Epithelial cell of prostate (primary cell): Measurements from ENCODE around the gene NKIRAS2.

Experiments
- DNase-seq: peaks from one replicate; pipeline ENCODE4 v3.0.0-alpha.2; 2011; ENCODE audit warnings: low read depth, low spot score
- H3K27ac ChIP-seq: fragments of 450-650 bp; 2 replicates; pipeline ENCODE4 v1.5.1; 2017; ENCODE audit warnings: mild to moderate bottlenecking

NKIRAS2 gene

DNA sequence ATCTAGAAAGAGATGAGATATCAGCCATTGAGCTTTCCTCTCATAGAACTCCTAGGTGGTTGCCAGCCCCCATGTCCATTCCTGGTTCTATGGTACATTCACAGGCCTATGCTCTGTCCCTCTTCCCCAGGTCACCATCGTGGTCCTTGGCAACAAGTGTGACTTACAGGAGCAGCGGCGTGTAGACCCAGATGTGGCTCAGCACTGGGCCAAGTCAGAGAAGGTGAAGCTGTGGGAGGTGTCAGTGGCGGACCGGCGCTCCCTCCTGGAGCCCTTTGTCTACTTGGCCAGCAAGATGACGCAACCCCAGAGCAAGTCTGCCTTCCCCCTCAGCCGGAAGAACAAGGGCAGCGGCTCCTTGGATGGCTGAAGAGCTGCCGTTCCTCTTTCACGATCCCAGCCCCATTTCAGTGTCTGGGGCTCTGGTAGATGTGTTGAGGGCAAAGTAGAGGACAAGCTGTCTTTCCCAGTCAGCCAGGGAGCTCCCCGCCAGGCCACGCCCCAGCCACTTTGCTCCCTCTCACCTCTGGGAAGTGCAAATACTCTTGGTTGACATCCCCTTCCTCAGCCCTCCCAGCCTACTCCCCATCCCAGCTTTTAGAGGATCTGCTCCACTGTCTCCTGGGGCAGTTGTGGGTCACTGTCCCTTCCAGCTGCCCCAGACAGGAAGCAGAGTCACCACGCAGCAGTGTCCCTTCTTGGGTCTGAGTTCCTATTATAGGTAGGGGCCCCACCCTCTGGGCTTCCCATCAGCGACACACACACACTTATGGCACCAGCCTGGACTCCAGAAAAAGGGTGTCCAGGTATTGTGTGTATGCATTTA, 3.8 kb downstream of the NKIRAS2 start:
- H3K27ac ChIP-seq = peak overlapping the region; percentile 56
- DNase-seq = no peak

DNA sequence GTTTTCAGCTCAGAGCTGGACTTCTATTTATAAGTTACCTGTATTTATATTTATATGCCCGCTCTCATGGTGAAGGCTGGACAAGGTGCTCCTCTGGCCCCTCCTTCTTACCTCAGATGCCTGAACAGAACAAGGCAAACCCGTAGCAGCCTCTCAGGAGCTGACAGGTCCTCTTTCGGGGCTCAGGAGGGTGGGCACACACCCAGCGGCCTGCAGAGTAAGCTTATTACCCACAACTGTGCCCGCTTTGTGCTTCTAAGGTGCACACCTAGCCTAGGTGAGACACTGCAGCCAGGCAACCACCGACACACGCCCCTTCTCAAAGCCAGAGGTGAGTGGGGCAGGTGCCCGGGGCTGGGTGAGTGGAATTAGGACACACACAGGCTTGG, 5.3 kb downstream of the NKIRAS2 start:
- peak overlapping the region; percentile 56 for H3K27ac ChIP-seq
- no peak for DNase-seq

DNA sequence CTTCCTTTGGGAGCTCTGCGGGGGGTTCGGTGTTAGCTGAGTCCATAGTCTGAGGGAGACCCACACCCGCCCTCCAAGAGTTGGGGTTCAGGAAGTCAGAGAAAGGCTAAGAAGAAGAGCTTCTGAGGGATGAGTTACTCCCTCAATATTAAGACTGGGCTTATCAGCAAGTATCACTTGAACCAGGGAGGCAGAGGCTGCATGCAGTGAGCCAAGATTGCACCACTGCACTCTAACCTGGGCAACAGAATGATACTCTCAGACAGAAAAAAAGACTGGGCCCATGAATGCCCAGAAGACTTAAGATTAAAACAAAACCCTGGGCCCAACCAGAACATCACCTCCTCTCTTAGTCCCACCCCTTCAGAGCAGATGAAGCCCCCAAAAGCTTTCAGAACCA, 6.0 kb downstream of the NKIRAS2 start:
- no peak for DNase-seq
- H3K27ac ChIP-seq = no peak overlapping the region

- no peak overlapping the region for H3K27ac ChIP-seq
- no peak for DNase-seq
Measured at GRCh38 chr17:42026857-42027589, 7.1 kb downstream of the NKIRAS2 start.

- no peak overlapping the region for H3K27ac ChIP-seq
- DNase-seq = no peak
Measured at GRCh38 chr17:42027590-42027889, 7.7 kb downstream of the NKIRAS2 start.

DNA sequence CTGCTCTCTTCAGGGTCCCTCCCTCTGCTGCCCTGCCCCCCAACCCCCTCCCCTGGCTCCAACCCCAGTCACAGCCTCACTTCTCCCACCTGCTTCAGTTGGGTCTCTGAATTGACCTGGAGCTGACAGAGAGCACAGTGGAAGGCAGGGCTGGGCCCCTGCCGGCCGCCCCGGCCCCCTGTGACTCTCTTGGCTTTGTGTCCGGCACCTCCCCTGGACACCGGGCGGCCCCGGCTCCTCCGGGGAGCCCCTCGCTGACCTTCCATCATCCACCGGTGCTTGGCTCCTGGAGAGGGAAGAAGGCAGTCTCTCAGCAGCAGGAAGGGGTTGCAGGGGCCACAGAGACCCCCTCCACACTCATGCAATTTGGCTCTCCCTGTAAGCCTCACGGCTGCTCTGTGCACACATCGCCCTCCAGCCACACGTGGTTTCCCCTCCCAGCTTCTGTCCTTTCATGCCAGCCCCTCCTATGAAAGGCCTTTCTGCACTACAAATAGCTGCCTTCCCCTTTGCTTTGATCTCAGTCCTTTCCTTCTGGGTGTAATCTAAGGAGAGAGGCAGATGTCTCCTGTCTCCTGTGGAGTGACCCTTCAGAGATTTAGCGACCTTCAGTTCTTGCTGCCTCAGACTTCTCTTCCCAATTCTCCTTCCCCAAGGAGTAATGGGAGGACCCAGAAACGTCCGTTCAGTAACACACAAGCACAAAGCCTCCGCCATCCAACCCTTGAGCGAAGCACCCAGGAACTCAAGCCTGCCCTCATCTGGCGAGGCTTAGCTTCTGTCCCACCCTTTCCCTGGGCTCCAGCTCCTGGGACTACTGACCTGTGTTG, 8.3 kb downstream of the NKIRAS2 start:
- no peak for DNase-seq
- H3K27ac ChIP-seq = no peak overlapping the region

DNA sequence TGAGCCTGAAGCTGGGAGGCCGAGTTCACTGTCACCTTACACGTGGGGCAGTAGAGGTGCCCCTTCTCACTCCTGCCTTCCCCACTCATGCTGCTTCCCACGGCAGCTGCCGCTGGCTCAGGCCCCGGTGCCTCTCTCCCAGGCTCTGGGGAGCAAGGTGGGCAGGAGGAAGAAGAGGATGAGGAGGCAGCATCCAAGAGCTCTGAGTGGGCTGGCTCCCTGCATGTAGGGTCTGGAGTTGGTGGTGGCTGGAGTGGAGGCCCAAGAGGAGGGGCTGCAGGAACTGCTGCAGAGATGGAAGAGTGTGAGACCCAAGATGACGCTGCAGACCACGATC, 8.9 kb downstream of the NKIRAS2 start:
- no peak for DNase-seq
- H3K27ac ChIP-seq = no peak overlapping the region

DNA sequence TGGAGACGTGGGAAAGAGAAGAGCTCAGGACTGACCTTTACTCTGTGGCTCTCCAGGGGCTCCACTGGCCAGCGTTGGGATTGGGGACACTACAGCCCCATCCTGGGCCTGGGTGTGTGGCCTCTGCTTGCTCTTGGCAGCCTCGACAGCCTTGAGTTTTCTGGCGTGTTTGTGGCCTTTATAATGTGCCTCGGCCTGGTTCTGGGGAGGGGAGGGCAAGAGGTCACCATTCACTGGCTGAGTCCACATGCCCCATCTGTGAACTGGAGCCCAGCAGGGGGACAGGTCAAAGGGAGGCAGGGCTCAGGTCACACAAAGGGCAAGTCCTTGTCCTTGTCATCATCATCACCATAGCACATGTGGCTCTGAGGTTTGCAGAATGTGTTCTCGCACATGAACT, 11.7 kb downstream of the NKIRAS2 start:
- H3K27ac ChIP-seq = no peak overlapping the region
- DNase-seq = no peak

DNA sequence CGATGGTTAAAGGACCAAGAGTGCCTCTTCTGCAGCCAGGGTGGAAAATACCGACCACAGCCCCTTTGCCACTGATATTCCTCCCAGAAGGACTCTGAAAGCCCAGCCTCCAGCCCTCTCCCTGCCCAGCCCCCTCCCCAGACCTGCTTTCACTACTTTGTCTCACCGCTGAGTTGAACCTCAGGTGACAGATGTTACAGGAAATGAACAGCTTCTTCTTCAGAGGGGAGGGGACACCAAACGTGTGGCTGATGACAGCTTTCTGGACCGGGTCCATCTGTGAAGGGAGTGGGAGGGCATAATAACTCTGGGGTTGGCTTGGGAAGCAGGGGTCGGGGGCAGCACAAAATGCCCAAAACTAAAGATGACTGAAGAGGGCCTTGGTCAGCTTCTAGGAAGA, 14.2 kb downstream of the NKIRAS2 start:
- no peak overlapping the region for H3K27ac ChIP-seq
- no peak for DNase-seq

- H3K27ac ChIP-seq = no peak overlapping the region
- no peak for DNase-seq
Measured at GRCh38 chr17:42038221-42038973, 18.5 kb downstream of the NKIRAS2 start.

DNA sequence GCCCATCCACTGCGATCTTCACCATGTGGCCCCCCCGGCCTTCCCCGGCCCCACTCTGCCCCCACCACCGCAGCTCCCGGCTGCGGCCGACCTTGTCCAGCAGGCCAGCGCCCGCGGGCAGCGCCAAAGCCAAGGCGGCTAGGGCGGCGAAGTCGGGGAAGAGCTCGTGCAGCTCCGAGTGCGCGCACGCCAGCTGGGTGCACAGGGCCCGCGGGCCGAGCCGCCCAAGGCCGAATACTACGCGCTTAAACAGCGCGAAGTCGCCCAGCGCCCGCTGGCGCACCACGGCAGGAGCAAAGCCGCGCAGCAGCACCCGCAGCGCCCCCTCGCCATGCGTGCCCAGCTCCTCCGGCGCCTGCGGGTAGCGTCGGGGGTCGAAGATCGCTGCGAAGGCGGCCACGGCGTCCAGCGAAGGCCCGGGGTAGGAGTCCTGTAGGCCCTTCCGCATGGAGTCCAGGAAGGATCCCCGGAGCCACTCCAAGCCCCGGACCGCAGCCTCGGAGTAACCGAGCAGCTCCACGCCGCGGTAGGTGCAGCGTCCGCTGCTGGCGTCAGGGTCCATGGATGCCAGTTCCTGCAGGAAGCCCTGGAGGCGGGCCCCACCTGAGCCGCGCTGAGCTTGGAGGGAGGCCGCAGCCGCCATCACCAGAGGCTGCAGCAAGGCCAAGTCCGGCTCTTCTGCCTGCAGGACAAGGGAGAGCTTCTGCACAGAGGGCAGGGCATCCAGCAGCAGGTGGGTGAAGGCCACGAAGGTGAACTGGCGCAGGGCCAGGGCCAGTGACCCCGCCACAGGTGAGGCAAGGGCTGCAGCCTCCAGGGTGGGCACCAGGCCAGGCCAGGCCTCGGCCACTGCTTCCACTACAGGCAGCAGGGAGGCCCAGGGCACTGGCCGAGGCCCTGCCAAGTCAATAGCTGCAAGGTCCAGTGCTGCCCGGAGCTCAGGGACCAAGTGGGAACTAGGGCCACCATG, 20.2 kb downstream of the NKIRAS2 start:
- DNase-seq = no peak
- H3K27ac ChIP-seq = no peak overlapping the region

DNA sequence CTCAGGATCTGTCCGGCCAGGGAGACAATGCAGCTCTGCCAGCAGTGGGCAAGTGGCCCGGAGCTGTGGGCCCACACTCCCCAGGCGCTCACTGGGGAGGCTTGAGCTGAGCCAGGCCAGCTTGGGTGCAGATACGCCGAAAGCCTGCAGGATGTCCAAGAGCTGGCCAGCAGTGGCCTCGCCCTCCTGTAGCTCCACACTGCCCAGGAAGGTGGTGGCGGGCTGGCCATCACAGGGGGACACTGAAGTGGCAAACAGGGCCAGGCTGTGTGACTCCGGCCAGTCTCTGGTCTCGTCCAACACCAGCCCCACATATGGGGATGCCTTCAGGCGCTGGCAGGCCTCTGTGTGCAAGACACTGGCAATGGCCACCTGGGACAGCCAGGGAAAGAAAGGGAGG, 20.9 kb downstream of the NKIRAS2 start:
- DNase-seq = no peak
- H3K27ac ChIP-seq = no peak overlapping the region

GRCh38 chr17:42041619-42042018, 21.7 kb downstream of the NKIRAS2 start:
- no peak overlapping the region for H3K27ac ChIP-seq
- no peak for DNase-seq

DNA sequence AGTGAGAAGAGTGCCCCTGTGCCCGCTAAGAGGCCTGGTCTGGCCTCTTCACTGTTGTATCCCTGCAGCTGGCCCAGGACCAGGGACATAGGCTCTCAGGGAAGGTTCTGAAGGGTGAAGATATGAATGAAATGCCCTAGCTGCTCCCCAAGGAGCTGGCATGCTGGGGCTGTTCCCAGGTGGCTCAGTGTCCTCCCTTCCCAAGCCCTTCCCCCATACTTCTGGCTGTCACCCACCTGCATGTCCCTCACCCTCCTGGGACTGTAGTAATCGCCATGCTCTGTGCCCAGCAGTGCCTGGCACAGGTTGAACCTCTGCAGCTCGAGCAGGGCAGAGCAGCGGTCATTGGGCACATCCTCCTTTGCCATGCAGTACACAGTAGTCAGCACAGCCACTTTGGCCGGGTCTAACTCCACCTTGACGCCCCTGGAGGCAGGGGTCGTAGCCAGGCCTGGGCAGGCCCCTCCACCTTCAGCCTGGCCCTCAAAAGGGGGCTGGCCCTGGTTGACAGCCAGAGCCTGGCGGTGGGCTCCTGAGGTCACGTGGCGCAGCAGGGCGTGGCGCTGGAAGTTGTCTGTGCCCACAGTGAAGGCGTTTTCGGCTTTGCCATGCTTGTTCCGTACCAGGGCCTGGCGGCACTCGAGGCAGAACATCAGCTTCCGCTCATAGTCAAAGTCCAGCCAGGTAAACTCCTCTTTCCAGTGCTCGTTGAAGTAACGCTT, 22.9 kb downstream of the NKIRAS2 start:
- no peak for DNase-seq

DNA sequence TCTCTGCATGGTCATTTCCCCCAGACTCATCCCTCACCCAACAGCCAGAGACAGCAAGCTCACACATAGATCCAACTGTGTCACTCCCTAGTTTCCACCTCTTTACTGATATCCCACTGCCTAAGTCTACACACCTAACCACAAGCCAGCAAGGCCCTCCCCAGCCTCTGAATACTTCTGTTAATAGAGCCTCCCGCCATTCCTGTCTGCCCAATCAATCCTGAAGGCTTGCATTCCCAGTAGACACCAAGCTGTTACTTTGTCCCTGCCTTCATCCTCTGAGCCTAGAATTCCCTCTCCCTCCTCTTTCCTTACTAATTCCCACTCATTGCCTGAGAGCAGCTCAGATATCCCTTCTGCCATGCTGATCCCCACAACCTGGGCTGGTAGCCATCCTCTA, 25.8 kb downstream of the NKIRAS2 start:
- no peak overlapping the region for H3K27ac ChIP-seq

More for the DNA sequence above, 22.9 kb downstream of the NKIRAS2 start:
- no peak overlapping the region for H3K27ac ChIP-seq

DNA sequence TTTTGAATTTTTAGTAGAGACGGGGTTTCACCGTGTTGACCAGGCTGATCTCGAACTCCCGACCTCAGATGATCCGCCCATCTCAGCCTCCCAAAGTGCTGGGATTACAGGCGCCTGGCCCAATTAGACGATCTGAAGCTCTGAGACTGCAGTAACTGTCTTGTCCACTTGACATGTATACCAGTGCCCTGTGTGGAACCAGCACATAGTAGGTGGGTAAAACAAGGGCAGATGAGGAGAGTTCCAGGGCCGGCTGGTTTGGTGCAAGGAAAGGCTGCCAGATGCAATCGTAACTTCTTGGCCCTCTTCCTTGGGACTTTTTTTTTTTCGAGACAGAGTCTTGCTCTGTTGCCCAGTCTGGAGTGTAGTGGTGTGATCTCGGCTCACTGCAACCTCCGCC, 27.5 kb downstream of the NKIRAS2 start:
- H3K27ac ChIP-seq = no peak overlapping the region
- DNase-seq = no peak

More for the DNA sequence above, 25.8 kb downstream of the NKIRAS2 start:
- no peak for DNase-seq

GRCh38 chr17:42049834-42050392, 30.0 kb downstream of the NKIRAS2 start:
- no peak overlapping the region for H3K27ac ChIP-seq

GRCh38 chr17:42050393-42051012, 30.6 kb downstream of the NKIRAS2 start, which contains the start of gene C17orf113:
TSS of gene C17orf113 (minus strand) at chr17:42050601. CDS start at chr17:42043376, 7,225 bp downstream.
- no peak for DNase-seq
- H3K27ac ChIP-seq = no peak within 1 kb of the TSS

More at GRCh38 chr17:42049834-42050392, 30.0 kb downstream of the NKIRAS2 start:
- DNase-seq = no peak
